Bronchial epithelial cell (primary cell): ENCODE data around the gene IRAK1. TPM values are rescaled to one million over a fixed set of nuclear protein-coding genes. Genes with fewer than 3 reads are reported as not detected.

Experiments used
- DNase-seq: peaks from one replicate; pipeline ENCODE4 v3.0.0-alpha.2; 2010; ENCODE audit warnings: low read depth
- FAIRE-seq: peaks from 2 replicates; lab custom pipeline; 2011; peaks lifted over from hg19 to GRCh38; lab: Jason Lieb, UNC
- H3K27me3 ChIP-seq: 2 replicates; pipeline ENCODE4 v1.5.1; 2011; ENCODE audit warnings: low read length; ENCODE audit not compliant: control insufficient read depth, insufficient read depth
- H3K36me3 ChIP-seq: 2 replicates; pipeline ENCODE4 v1.5.1; 2011; ENCODE audit warnings: low read length; ENCODE audit not compliant: control insufficient read depth, insufficient read depth
- H3K4me3 ChIP-seq: 2 replicates; pipeline ENCODE4 v1.5.1; 2011; ENCODE audit warnings: mild to moderate bottlenecking, low read depth, low read length, control low read depth
- total RNA-seq: library from RNA; depleted of rRNA; stranded (reverse); fragments of >200 nt; gene quantifications from 2 replicates; pipeline ENCODE4 v1.2.1, GENCODE V29; 2014
- TF ChIP-seq, protein P1 (sequence below): IDR thresholded peaks from 2 replicates; pipeline ENCODE4 v1.5.1; 2011; ENCODE audit warnings: mild to moderate bottlenecking, moderate library complexity, low read length, control low read depth, inconsistent platforms; ENCODE audit not compliant: insufficient read depth, severe bottlenecking

IRAK1 gene
- total RNA-seq, 1 donor from 2014 or later, result 114 TPM

GRCh38 chrX:154027986-154028385 lies 8.3 kb upstream of the IRAK1 start:
- TF ChIP-seq, protein P1, sequence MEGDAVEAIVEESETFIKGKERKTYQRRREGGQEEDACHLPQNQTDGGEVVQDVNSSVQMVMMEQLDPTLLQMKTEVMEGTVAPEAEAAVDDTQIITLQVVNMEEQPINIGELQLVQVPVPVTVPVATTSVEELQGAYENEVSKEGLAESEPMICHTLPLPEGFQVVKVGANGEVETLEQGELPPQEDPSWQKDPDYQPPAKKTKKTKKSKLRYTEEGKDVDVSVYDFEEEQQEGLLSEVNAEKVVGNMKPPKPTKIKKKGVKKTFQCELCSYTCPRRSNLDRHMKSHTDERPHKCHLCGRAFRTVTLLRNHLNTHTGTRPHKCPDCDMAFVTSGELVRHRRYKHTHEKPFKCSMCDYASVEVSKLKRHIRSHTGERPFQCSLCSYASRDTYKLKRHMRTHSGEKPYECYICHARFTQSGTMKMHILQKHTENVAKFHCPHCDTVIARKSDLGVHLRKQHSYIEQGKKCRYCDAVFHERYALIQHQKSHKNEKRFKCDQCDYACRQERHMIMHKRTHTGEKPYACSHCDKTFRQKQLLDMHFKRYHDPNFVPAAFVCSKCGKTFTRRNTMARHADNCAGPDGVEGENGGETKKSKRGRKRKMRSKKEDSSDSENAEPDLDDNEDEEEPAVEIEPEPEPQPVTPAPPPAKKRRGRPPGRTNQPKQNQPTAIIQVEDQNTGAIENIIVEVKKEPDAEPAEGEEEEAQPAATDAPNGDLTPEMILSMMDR, result no peak
- Histone ChIP-seq H3K4me3 (no peak overlapping the region), H3K27me3 (no peaks in the 10 kb centered on the region), H3K36me3 (peaks cover 5% of the 10 kb centered on the region)
- no peak for DNase-seq
- FAIRE-seq, result no peak

DNA sequence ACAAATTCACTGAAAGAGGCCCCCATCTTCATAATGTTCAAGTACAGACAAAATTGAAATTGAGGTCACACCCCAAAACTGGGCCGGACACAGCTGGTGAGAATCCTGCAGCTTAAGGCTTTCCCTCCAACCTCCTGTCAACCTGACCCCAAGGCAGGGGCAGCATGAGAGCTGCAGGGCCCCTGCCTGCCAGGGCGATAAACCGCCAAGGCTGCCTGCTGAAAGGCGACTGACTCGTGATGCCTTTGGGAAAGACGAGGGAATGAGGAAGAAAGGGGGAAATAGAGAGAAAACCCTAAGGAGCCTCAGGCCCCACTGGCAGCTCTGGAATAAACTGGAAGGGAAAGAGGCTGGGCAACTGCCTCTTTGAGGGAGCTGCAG lies 7.3 kb upstream of the IRAK1 start:
- FAIRE-seq, result no peak
- Histone ChIP-seq H3K27me3 (no peaks in the 10 kb centered on the region), H3K36me3 (peaks cover 5% of the 10 kb centered on the region), H3K4me3 (no peak overlapping the region)
- DNase-seq, result no peak
- TF ChIP-seq, protein P1, result no peak

GRCh38 chrX:154026136-154027021 lies 6.7 kb upstream of the IRAK1 start:
- H3K4me3 ChIP-seq, result no peak overlapping the region
- no peak for FAIRE-seq
- no peaks in the 10 kb centered on the region for H3K27me3 ChIP-seq
- no peak for DNase-seq
- TF ChIP-seq, protein P1, result no peak
- H3K36me3 ChIP-seq, result peaks cover 2% of the 10 kb centered on the region

- peaks cover 2% of the 10 kb centered on the region for H3K36me3 ChIP-seq
- TF ChIP-seq, protein P1, result no peak
- peak; percentile 87 for FAIRE-seq
- DNase-seq, result peak; percentile 50
- H3K4me3 ChIP-seq, result no peak overlapping the region
- H3K27me3 ChIP-seq, result no peaks in the 10 kb centered on the region
Observed at GRCh38 chrX:154025230-154025629, 5.5 kb upstream of the IRAK1 start.

DNA sequence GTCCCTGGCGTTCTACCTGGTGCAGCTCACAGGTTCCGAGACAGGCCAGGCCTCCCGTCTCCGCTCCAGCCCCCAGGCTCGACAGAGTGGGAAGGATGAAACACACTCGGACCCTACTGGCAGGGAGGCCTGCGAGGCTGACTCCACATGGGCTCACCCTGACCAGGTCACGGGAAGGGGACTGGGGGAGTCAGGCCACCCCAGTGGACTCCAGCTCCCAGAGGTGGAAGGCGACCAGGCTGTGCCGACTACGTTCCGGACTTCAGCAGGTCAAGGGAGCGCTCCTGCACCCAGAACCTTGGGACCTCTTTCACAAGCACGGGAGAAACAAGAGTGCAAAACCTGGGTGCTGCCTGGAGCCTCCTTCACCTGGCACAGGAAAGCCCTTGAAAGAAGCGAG lies 4.6 kb upstream of the IRAK1 start:
- Histone ChIP-seq H3K4me3 (no peak overlapping the region), H3K27me3 (no peaks in the 10 kb centered on the region), H3K36me3 (no peaks in the 10 kb centered on the region)
- DNase-seq, result no peak
- TF ChIP-seq, protein P1, result no peak
- no peak for FAIRE-seq
